ENCODE results near the gene HPGD. TPM values are rescaled to one million over a fixed set of nuclear protein-coding genes. Genes with fewer than 3 reads are reported as not detected.

Gene HPGD
- total RNA-seq, 1 donor from 2014 or later, result 134 TPM

GRCh38 chr4:174521800-174522182 lies 497 bp downstream of the HPGD start:
- TF ChIP-seq CTCF (IDR thresholded peaks at IDR 0.05) (no peak), POLR2AphosphoS5 (IDR thresholded peaks at IDR 0.05; ENCODE audit: insufficient read depth in 1 of 2, low read depth in 1 of 2) (no peak), POLR2A (IDR thresholded peaks at IDR 0.05) (no peak)
- intact Hi-C loops (cut with DNase I), result no loop called here
- Histone ChIP-seq H3K4me1 (peaks cover 27% of the 10 kb centered on the region), H3K9me3 (no peaks in the 10 kb centered on the region), H3K27me3 (no peaks in the 10 kb centered on the region), H3K27ac (peak overlapping the region; percentile 59), H3K4me3 (peak overlapping the region; percentile 58 to 59), H3K36me3 (no peaks in the 10 kb centered on the region)
- no peak for DNase-seq (ENCODE audit: extremely low spot score in 2 of 2)

- Histone ChIP-seq H3K4me1 (peaks cover 27% of the 10 kb centered on the region), H3K27ac (peak overlapping the region; percentile 59), H3K4me3 (peak overlapping the region in 1 of 2 donors; percentile 58), H3K27me3 (no peaks in the 10 kb centered on the region), H3K36me3 (no peaks in the 10 kb centered on the region), H3K9me3 (no peaks in the 10 kb centered on the region)
- no peak for DNase-seq (ENCODE audit: extremely low spot score in 2 of 2)
- intact Hi-C loops (cut with DNase I), result no loop called here
- TF ChIP-seq POLR2AphosphoS5 (IDR thresholded peaks at IDR 0.05; ENCODE audit: insufficient read depth in 1 of 2, low read depth in 1 of 2) (peak in 1 of 2 donors; percentile 40), POLR2A (IDR thresholded peaks at IDR 0.05) (no peak)
Observed at GRCh38 chr4:174520660-174521059, 1.6 kb downstream of the HPGD start.

- Histone ChIP-seq H3K27ac (no peak overlapping the region), H3K36me3 (no peaks in the 10 kb centered on the region), H3K9me3 (no peaks in the 10 kb centered on the region), H3K4me3 (no peak overlapping the region), H3K4me1 (peaks cover 17% of the 10 kb centered on the region), H3K27me3 (no peaks in the 10 kb centered on the region)
- DNase-seq (ENCODE audit: extremely low spot score in 2 of 2), result no peak
- TF ChIP-seq POLR2AphosphoS5 (IDR thresholded peaks at IDR 0.05; ENCODE audit: insufficient read depth in 1 of 2, low read depth in 1 of 2) (no peak), CTCF (IDR thresholded peaks at IDR 0.05) (no peak), POLR2A (IDR thresholded peaks at IDR 0.05) (no peak)
- intact Hi-C loops (cut with DNase I), result no loop called here
Observed at GRCh38 chr4:174517502-174518445, 4.5 kb downstream of the HPGD start.

GRCh38 chr4:174516794-174517193 lies 5.5 kb downstream of the HPGD start:
- Histone ChIP-seq H3K27ac (no peak overlapping the region), H3K36me3 (no peaks in the 10 kb centered on the region), H3K4me1 (peaks cover 17% of the 10 kb centered on the region), H3K27me3 (no peaks in the 10 kb centered on the region), H3K9me3 (no peaks in the 10 kb centered on the region), H3K4me3 (no peak overlapping the region)
- no peak for DNase-seq (ENCODE audit: extremely low spot score in 2 of 2)
- TF ChIP-seq POLR2A (IDR thresholded peaks at IDR 0.05) (no peak), CTCF (IDR thresholded peaks at IDR 0.05) (no peak), POLR2AphosphoS5 (IDR thresholded peaks at IDR 0.05; ENCODE audit: insufficient read depth in 1 of 2, low read depth in 1 of 2) (no peak)
- intact Hi-C loops (cut with DNase I), result no loop called here

GRCh38 chr4:174516345-174516744 lies 5.9 kb downstream of the HPGD start:
- no peaks in the 10 kb centered on the region for H3K36me3 ChIP-seq

More at GRCh38 chr4:174516345-174516744, 5.9 kb downstream of the HPGD start:
- TF ChIP-seq CTCF (IDR thresholded peaks at IDR 0.05) (no peak), POLR2A (IDR thresholded peaks at IDR 0.05) (no peak), POLR2AphosphoS5 (IDR thresholded peaks at IDR 0.05; ENCODE audit: insufficient read depth in 1 of 2, low read depth in 1 of 2) (no peak)
- no peak overlapping the region for H3K27ac ChIP-seq
- DNase-seq (ENCODE audit: extremely low spot score in 2 of 2), result no peak
- no peaks in the 10 kb centered on the region for H3K9me3 ChIP-seq
- H3K4me1 ChIP-seq, result peaks cover 17% of the 10 kb centered on the region
- intact Hi-C loops (cut with DNase I), result no loop called here
- H3K4me3 ChIP-seq, result no peak overlapping the region
- H3K27me3 ChIP-seq, result no peaks in the 10 kb centered on the region
